IMR-90 (cell line): ENCODE results near the gene CALHM6. TPM values are rescaled to one million over a fixed set of nuclear protein-coding genes. Genes with fewer than 3 reads are reported as not detected.

Experiments used
- ATAC-seq: fragments of 200-7000 bp; cut with Tn5 transposase; 2 replicates; pipeline ENCODE4 v1.9.1; 2020; ENCODE audit warnings: low read depth, mild to moderate bottlenecking, moderate library complexity
- BruUV-seq: library from RNA; stranded (reverse); fragments of 400-500 nt; replicated peaks from 2 replicates; lab custom pipeline; 2021; lab: Mats Ljungman, UMichigan
- CTCF ChIA-PET: fragments of 300-600 bp; formaldehyde crosslinking; extraction: SDS; loops from one replicate; lab custom pipeline; 2021; ENCODE audit warnings: antibody characterized with exemption; lab: Yijun Ruan, JAX
- POLR2A ChIA-PET: fragments of 300-600 bp; sonication (Branson Sonifier 250); formaldehyde crosslinking; loops from one replicate; lab custom pipeline; 2022; ENCODE audit warnings: antibody characterized with exemption; ENCODE audit not compliant: unreplicated experiment; lab: Charles Lee
- DNase-seq: peaks from one replicate; pipeline ENCODE4 v3.0.0; 2013
- H2AFZ ChIP-seq: replicated peaks from 2 replicates; pipeline ENCODE3; 2013; ENCODE audit warnings: low read length, mild to moderate bottlenecking; ENCODE audit not compliant: poor library complexity
- H2AK5ac ChIP-seq: 2 replicates; pipeline ENCODE4 v1.6.1; 2013; ENCODE audit warnings: low read depth, low read length, inconsistent platforms
- H2AK9ac ChIP-seq: replicated peaks from 2 replicates; pipeline ENCODE3; 2013; ENCODE audit warnings: mild to moderate bottlenecking, low read depth, low read length, moderate library complexity; ENCODE audit not compliant: poor library complexity
- H2BK120ac ChIP-seq: 2 replicates; pipeline ENCODE4 v1.6.1; 2013; ENCODE audit warnings: low read depth, low read length, inconsistent platforms
- H2BK15ac ChIP-seq: 3 replicates; pipeline ENCODE4 v1.6.1; 2013; ENCODE audit warnings: low read depth, low read length, inconsistent platforms
- H2BK20ac ChIP-seq: 2 replicates; pipeline ENCODE4 v1.6.1; 2013; ENCODE audit warnings: low read depth, mild to moderate bottlenecking, inconsistent platforms, low read length, moderate library complexity
- H2BK5ac ChIP-seq: 2 replicates; pipeline ENCODE4 v1.6.1; 2013; ENCODE audit warnings: mild to moderate bottlenecking, low read depth, low read length, inconsistent platforms; ENCODE audit not compliant: poor library complexity, severe bottlenecking
- H3K14ac ChIP-seq: replicated peaks from 2 replicates; pipeline ENCODE4 v1.6.1; 2013; ENCODE audit warnings: low read depth, low read length, inconsistent platforms
- H3K18ac ChIP-seq: 2 replicates; pipeline ENCODE4 v1.6.1; 2013; ENCODE audit warnings: low read depth, low read length, control low read depth
- H3K23ac ChIP-seq: 2 replicates; pipeline ENCODE4 v1.6.1; 2013; ENCODE audit warnings: low read depth, low read length, inconsistent platforms
- H3K27ac ChIP-seq: 2 replicates; pipeline ENCODE4 v1.5.1; 2013; ENCODE audit warnings: mild to moderate bottlenecking, control low read depth, low read length; ENCODE audit not compliant: insufficient read depth
- H3K27me3 ChIP-seq: 2 replicates; pipeline ENCODE4 v1.6.1; 2013; ENCODE audit warnings: low read length; ENCODE audit not compliant: control insufficient read depth, insufficient read depth
- H3K36me3 ChIP-seq: 2 replicates; pipeline ENCODE4 v1.6.1; 2013; ENCODE audit warnings: low read length, mixed read lengths; ENCODE audit not compliant: control insufficient read depth, insufficient read depth
- H3K4ac ChIP-seq: 2 replicates; pipeline ENCODE4 v1.6.1; 2013; ENCODE audit warnings: low read depth, low read length, inconsistent platforms
- H3K4me1 ChIP-seq: 2 replicates; pipeline ENCODE4 v1.6.1; 2013; ENCODE audit warnings: low read length, mixed read lengths; ENCODE audit not compliant: control insufficient read depth, insufficient read depth
- H3K4me2 ChIP-seq: 2 replicates; pipeline ENCODE4 v1.6.1; 2013; ENCODE audit warnings: low read depth, mild to moderate bottlenecking, control low read depth, low read length, moderate library complexity
- H3K4me3 ChIP-seq: 2 replicates; pipeline ENCODE4 v1.5.1; 2013; ENCODE audit warnings: low read depth, mild to moderate bottlenecking, control low read depth, low read length, moderate library complexity; ENCODE audit not compliant: insufficient read depth
- H3K56ac ChIP-seq: 2 replicates; pipeline ENCODE4 v1.6.1; 2013; ENCODE audit warnings: low read length, inconsistent platforms; ENCODE audit not compliant: insufficient read depth; ENCODE audit errors: extremely low read depth
- H3K79me1 ChIP-seq, 2 experiments: 2 replicates each; pipeline ENCODE4 v1.6.1; 2013; ENCODE audit warnings: low read length in 2 of 2, inconsistent platforms in 1 of 2, low read depth in 1 of 2
- H3K9ac ChIP-seq: 2 replicates; pipeline ENCODE4 v1.6.1; 2013; ENCODE audit warnings: low read depth, low read length, control low read depth
- H3K9me1 ChIP-seq: 2 replicates; pipeline ENCODE4 v1.6.1; 2013; ENCODE audit warnings: low read length, inconsistent platforms; ENCODE audit not compliant: insufficient read depth
- H3K9me3 ChIP-seq: 2 replicates; pipeline ENCODE4 v1.6.1; 2013; ENCODE audit warnings: low read length; ENCODE audit not compliant: control insufficient read depth, insufficient read depth
- H4K20me1 ChIP-seq: 2 replicates; pipeline ENCODE4 v1.6.1; 2013; ENCODE audit warnings: low read length, inconsistent platforms; ENCODE audit not compliant: insufficient read depth
- H4K5ac ChIP-seq: 2 replicates; pipeline ENCODE4 v1.6.1; 2013; ENCODE audit warnings: mild to moderate bottlenecking, low read depth, low read length, control low read depth
- H4K8ac ChIP-seq, 2 experiments: 2 replicates each; pipeline ENCODE4 v1.6.1; 2013; ENCODE audit warnings: low read depth in 2 of 2, low read length in 2 of 2, control low read depth in 1 of 2, inconsistent platforms in 1 of 2
- H4K91ac ChIP-seq: 2 replicates; pipeline ENCODE4 v1.6.1; 2013; ENCODE audit warnings: low read depth, low read length, inconsistent platforms; ENCODE audit not compliant: insufficient read depth
- BHLHE40 ChIP-seq: fragments of 150-350 bp; IDR thresholded peaks from 2 replicates; pipeline ENCODE4 v1.6.1; 2016; ENCODE audit warnings: mild to moderate bottlenecking, low read depth, low read length
- CEBPB ChIP-seq: IDR thresholded peaks from 2 replicates; pipeline ENCODE4 v1.6.1; 2012; ENCODE audit warnings: low read depth, low read length, improper control_type of control experiment
- CHD1 ChIP-seq: IDR thresholded peaks from 2 replicates; pipeline ENCODE4 v1.6.1; 2012; ENCODE audit warnings: low read depth, low read length, improper control_type of control experiment
- ELK1 ChIP-seq: fragments of 150-350 bp; IDR thresholded peaks from 2 replicates; pipeline ENCODE4 v1.6.1; 2016; ENCODE audit warnings: low read depth, mild to moderate bottlenecking, low read length, moderate library complexity, borderline replicate concordance
- FOS ChIP-seq: fragments of 150-350 bp; IDR thresholded peaks from 2 replicates; pipeline ENCODE4 v1.6.1; 2016; ENCODE audit warnings: low read depth, low read length
- MAFK ChIP-seq: IDR thresholded peaks from 2 replicates; pipeline ENCODE4 v1.6.1; 2012; ENCODE audit warnings: low read depth, low read length, improper control_type of control experiment
- MAZ ChIP-seq: IDR thresholded peaks from 2 replicates; pipeline ENCODE4 v1.6.1; 2012; ENCODE audit warnings: low read depth, mild to moderate bottlenecking, low read length, improper control_type of control experiment, moderate library complexity, borderline replicate concordance
- MXI1 ChIP-seq: IDR thresholded peaks from 2 replicates; pipeline ENCODE4 v1.6.1; 2012; ENCODE audit warnings: low read depth, mild to moderate bottlenecking, low read length, moderate library complexity, borderline replicate concordance
- NFE2L2 ChIP-seq: fragments of 150-350 bp; IDR thresholded peaks from 2 replicates; pipeline ENCODE4 v1.6.1; 2016; ENCODE audit warnings: low read depth, mild to moderate bottlenecking, low read length
- POLR2A ChIP-seq: IDR thresholded peaks from 2 replicates; pipeline ENCODE4 v1.6.1; 2012; ENCODE audit warnings: mild to moderate bottlenecking, low read depth, low read length
- RAD21 ChIP-seq: IDR thresholded peaks from 2 replicates; pipeline ENCODE4 v1.6.1; 2012; ENCODE audit warnings: low read length, improper control_type of control experiment
- RCOR1 ChIP-seq: IDR thresholded peaks from 2 replicates; pipeline ENCODE4 v1.6.1; 2012; ENCODE audit warnings: mild to moderate bottlenecking, low read length, improper control_type of control experiment; ENCODE audit not compliant: insufficient replicate concordance
- RFX5 ChIP-seq: IDR thresholded peaks from 2 replicates; pipeline ENCODE4 v1.8.0; 2012; ENCODE audit warnings: low read depth, mild to moderate bottlenecking, low read length, moderate library complexity
- SMC3 ChIP-seq: fragments of 150-350 bp; IDR thresholded peaks from 2 replicates; pipeline ENCODE4 v1.6.1; 2016; ENCODE audit warnings: low read depth, mild to moderate bottlenecking, antibody characterized with exemption, low read length, moderate library complexity
- USF2 ChIP-seq: fragments of 150-350 bp; IDR thresholded peaks from 2 replicates; pipeline ENCODE4 v1.6.1; 2017; ENCODE audit warnings: mild to moderate bottlenecking, antibody characterized with exemption, low read length, low read depth
- WGBS, 2 experiments: methylation state at CpG; one replicate each; pipeline versions ENCODE4 v1.1.5 to v1.1.7; 2013; ENCODE audit warnings: missing lambda C conversion rate in 2 of 2; ENCODE audit not compliant: insufficient read length in 1 of 2; ENCODE audit errors: extremely low coverage in 2 of 2; 5-methylcytosine and 5-hydroxymethylcytosine counted together
- dilution Hi-C: fragments of 300-500 bp; cut with HindIII; formaldehyde crosslinking; loops from one replicate; pipeline ENCODE4 v1.14.3; 2018; ENCODE audit warnings: low sequenced_read_pairs; ENCODE audit not compliant: unreplicated experiment
- in situ Hi-C: fragments of 300-500 bp; cut with MboI; formaldehyde crosslinking; loops from 3 replicates; pipeline ENCODE4 v1.14.3; 2019; ENCODE audit warnings: low sequenced_read_pairs, inconsistent platforms, mixed read lengths
- intact Hi-C: fragments of 100-400 bp; cut with micrococcal nuclease; formaldehyde crosslinking; loops from 2 replicates; pipeline ENCODE4 v1.10.0; 2022
- polyA plus RNA-seq, 3 experiments: library from polyadenylated mRNA; depleted of rRNA; stranded (reverse); fragments of >200 nt; gene quantifications; 2 replicates each; pipeline ENCODE4 v1.2.3, GENCODE V29; 2012; ENCODE audit warnings: low replicate concordance in 1 of 3
- total RNA-seq: library from RNA; depleted of rRNA; stranded (reverse); fragments of >200 nt; gene quantifications from 2 replicates; pipeline ENCODE4 v1.2.3, GENCODE V29; 2012
- TF ChIP-seq, protein P1 (sequence below): conservative IDR thresholded peaks from 2 replicates; pipeline ENCODE4 v1.5.1; 2012; ENCODE audit warnings: mild to moderate bottlenecking, low read depth, low read length, improper control_type of control experiment

Gene CALHM6
- total and polyA plus RNA-seq, 2 of the 4 experiments (the other 2 are of a cell fraction): 0.72 to 1.5 TPM

DNA sequence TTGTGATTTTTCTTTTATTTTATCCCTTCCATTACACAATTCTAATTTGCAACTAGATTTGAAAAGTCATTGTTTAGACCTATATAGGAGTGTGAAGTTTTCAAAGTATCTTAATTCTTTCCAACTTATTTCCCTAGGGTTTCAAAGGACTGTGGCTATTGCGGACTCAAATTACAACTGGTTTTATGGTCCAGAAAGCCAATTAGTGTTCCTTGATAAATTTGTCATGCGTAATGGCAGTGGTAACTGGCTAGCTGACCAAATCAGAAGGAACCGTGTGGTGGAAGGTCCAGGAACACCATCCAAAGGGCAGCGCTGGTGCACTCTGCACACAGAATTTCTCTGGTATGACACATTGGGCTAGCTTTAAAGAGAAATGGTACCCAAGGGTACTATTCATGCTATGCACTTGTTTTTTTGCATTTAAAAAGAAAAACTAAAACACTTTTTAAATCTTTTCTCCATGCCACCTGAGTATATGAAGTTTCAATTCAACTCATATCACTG is 27.9 kb upstream of the CALHM6 start:
- Histone ChIP-seq H4K91ac (no peak overlapping the region), H3K9me3 (no peaks in the 10 kb centered on the region), H4K8ac (no peak overlapping the region), H3K27ac (no peak overlapping the region), H3K18ac (no peak overlapping the region), H2AFZ (no peak overlapping the region), H3K36me3 (peaks cover 25% of the 10 kb centered on the region), H3K23ac (no peak overlapping the region), H3K56ac (no peak overlapping the region), H3K9me1 (peaks cover 8% of the 10 kb centered on the region; the same call in 1 of the 2 replicates), H3K4ac (no peak overlapping the region), H3K27me3 (no peaks in the 10 kb centered on the region), H4K20me1 (no peaks in the 10 kb centered on the region), H2AK5ac (no peak overlapping the region), H2BK120ac (no peak overlapping the region), H2BK5ac (no peak overlapping the region), H3K4me3 (no peak overlapping the region), H2AK9ac (no peak overlapping the region), H3K4me1 (no peaks in the 10 kb centered on the region), H3K79me1 (peaks cover 15 to 19% of the 10 kb centered on the region in 2 experiments; a peak in 3 of 4 replicates), H3K14ac (no peak overlapping the region), H4K5ac (no peak overlapping the region), H2BK15ac (no peak overlapping the region; the same call in 2 of the 3 replicates), H2BK20ac (no peak overlapping the region), H3K9ac (no peak overlapping the region), H3K4me2 (no peak overlapping the region)
- WGBS, 2 experiments: 80% methylated on average over 2 of the region's 4 CpGs; no CpG with 5 or more reads in 1 of the 2 experiments
- CTCF ChIA-PET: interaction anchor here (0.7 to 1.0 kb wide), 2 partner anchors 14 to 136 kb away, joined by 3 read pairs; no protein-coding TSS in a partner anchor
- dilution Hi-C loops: no loop called here
- no TSS peak for BruUV-seq
- in situ Hi-C loops: loop anchor here (25.0 kb wide), 1 partner anchor 146 kb away; the partner anchor contains the start of gene TSPYL1
- DNase-seq (no peak), ATAC-seq (no peak)
- intact Hi-C loops: no loop called here
- POLR2A ChIA-PET: no interaction called here
- TF ChIP-seq, protein P1, sequence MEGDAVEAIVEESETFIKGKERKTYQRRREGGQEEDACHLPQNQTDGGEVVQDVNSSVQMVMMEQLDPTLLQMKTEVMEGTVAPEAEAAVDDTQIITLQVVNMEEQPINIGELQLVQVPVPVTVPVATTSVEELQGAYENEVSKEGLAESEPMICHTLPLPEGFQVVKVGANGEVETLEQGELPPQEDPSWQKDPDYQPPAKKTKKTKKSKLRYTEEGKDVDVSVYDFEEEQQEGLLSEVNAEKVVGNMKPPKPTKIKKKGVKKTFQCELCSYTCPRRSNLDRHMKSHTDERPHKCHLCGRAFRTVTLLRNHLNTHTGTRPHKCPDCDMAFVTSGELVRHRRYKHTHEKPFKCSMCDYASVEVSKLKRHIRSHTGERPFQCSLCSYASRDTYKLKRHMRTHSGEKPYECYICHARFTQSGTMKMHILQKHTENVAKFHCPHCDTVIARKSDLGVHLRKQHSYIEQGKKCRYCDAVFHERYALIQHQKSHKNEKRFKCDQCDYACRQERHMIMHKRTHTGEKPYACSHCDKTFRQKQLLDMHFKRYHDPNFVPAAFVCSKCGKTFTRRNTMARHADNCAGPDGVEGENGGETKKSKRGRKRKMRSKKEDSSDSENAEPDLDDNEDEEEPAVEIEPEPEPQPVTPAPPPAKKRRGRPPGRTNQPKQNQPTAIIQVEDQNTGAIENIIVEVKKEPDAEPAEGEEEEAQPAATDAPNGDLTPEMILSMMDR: no peak
- TF ChIP-seq MXI1 (no peak), POLR2A (no peak), BHLHE40 (no peak), MAZ (no peak), USF2 (no peak), RAD21 (no peak), ELK1 (no peak), CHD1 (no peak), RCOR1 (no peak), RFX5 (no peak), NFE2L2 (no peak), SMC3 (no peak), CEBPB (no peak), MAFK (no peak), FOS (no peak)
